Measurements from ENCODE around the gene TLCD3B.

Gene TLCD3B

GRCh38 chr16:29987371-29988085, 43.5 kb downstream of the TLCD3B start:
- no peak for FAIRE-seq

- no peak for FAIRE-seq
Observed at GRCh38 chr16:29986931-29987330, 44.1 kb downstream of the TLCD3B start.

- FAIRE-seq: no peak
Observed at GRCh38 chr16:29986231-29986630, 44.8 kb downstream of the TLCD3B start.

- FAIRE-seq: no peak
Observed at GRCh38 chr16:29985271-29985811, 45.7 kb downstream of the TLCD3B start.

- FAIRE-seq: no peak
Observed at GRCh38 chr16:29984764-29985147, 46.3 kb downstream of the TLCD3B start.

- FAIRE-seq: no peak
Observed at GRCh38 chr16:29984137-29984763, 46.8 kb downstream of the TLCD3B start.

GRCh38 chr16:29983420-29984136, 47.5 kb downstream of the TLCD3B start:
- FAIRE-seq: no peak

- FAIRE-seq: no peak
Observed at GRCh38 chr16:29982560-29983419, 48.3 kb downstream of the TLCD3B start.

- FAIRE-seq: no peak
Observed at GRCh38 chr16:29978564-29979270, 52.4 kb downstream of the TLCD3B start.

- no peak for FAIRE-seq
Observed at GRCh38 chr16:29978081-29978480, 53.0 kb downstream of the TLCD3B start.

- no peak for FAIRE-seq
Observed at GRCh38 chr16:29977063-29977825, 53.8 kb downstream of the TLCD3B start.

GRCh38 chr16:29975811-29976511, 55.1 kb downstream of the TLCD3B start:
- FAIRE-seq: no peak

- no peak for FAIRE-seq
Observed at GRCh38 chr16:29975134-29975538, 55.9 kb downstream of the TLCD3B start.

All from A204.1 (cell line).